ENCODE data around the gene TMEM217.

TMEM217 gene

DNA sequence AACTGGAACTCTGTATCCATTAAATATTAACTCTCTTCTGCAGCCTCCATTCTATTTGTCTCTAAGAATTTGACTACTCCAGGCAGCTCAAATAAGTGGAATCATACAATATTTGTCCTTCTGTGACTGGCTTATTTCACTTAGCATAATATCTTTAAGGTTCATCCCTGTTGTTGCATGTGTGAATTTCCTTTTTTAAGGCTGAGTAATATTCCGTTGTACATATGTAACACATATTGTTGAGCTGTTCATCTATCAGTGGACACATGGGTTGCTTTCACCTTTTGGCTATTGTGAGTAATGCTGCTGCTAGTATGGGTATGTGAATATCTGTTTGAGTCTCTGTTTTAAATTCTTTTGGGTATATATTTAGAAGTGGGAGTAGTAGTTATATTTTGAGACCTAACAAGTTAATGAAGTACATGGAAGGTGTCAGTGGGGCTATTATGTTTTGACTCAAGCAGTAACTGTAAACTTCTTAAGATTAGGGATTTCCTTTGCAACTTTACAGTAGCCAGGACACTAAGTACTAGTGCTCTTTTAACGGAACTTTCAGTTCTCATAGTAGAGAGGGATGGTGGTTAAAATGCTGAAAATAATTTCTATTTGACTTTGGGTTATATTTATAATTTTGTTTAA is 29.7 kb upstream of the TMEM217 start:
- Mint-ChIP-seq H3K27me3 (no peaks in the 10 kb centered on the region), H3K9me3 (no peaks in the 10 kb centered on the region), H3K4me1 (peaks cover 36% of the 10 kb centered on the region), H3K4me3 (no peak overlapping the region), H3K36me3 (ENCODE audit: low read depth) (peaks cover 51% of the 10 kb centered on the region), H3K27ac (no peak overlapping the region)
- ATAC-seq (no peak), DNase-seq (no peak)

DNA sequence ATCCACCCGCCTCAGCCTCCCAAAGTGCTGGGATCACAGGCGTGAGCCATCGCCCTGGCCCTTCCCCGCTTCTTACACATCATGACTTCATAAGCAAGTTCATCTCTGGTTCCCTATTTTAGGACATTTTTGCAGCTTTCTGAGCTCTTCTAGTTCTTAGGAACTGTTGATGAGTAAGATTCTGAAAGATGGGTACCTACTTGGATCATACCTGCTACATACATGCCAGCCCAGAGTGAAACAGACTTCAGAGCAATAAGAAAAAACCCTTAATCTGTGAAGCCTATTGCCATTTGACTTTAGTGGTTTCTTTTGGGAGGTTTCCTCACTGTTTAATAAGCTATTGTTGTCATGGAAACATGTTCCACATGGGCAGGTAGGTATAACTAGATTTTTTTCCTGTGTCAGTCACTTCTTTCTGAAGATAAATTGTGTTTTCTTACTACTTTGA is 27.9 kb upstream of the TMEM217 start:
- H3K27ac Mint-ChIP-seq, result peak overlapping the region; percentile 33
- no peaks in the 10 kb centered on the region for H3K27me3 Mint-ChIP-seq
- H3K36me3 Mint-ChIP-seq (ENCODE audit: low read depth), result peaks cover 39% of the 10 kb centered on the region
- DNase-seq (no peak), ATAC-seq (peak; percentile 66)
- no peaks in the 10 kb centered on the region for H3K9me3 Mint-ChIP-seq
- no peak overlapping the region for H3K4me3 Mint-ChIP-seq
- H3K4me1 Mint-ChIP-seq, result peaks cover 36% of the 10 kb centered on the region

DNA sequence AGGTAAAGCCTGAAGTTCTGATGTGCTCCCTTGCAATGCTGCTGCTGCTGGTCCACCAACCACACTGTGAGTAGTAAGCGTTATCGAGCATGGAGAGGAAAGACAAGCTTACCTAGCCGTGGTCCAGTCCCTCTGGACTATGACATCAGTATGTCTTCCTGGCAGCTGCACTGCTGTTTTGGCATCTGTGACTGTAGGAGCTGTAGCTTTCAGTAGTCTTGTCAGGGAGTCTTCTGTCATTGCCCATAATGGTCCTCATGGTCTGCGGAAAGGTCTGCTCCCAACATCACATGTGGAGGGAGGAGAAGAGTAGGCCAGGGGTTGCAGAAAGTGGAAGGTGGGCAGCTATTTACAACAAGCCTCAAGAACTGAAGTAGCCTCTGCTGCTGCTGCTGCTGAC is 26.8 kb upstream of the TMEM217 start:
- H3K9me3 Mint-ChIP-seq, result no peaks in the 10 kb centered on the region
- H3K27ac Mint-ChIP-seq, result no peak overlapping the region
- peaks cover 28% of the 10 kb centered on the region for H3K4me1 Mint-ChIP-seq
- ATAC-seq, result no peak
- H3K36me3 Mint-ChIP-seq (ENCODE audit: low read depth), result peaks cover 37% of the 10 kb centered on the region
- no peak overlapping the region for H3K4me3 Mint-ChIP-seq
- DNase-seq, result no peak
- no peaks in the 10 kb centered on the region for H3K27me3 Mint-ChIP-seq

- DNase-seq (no peak), ATAC-seq (no peak)
- Mint-ChIP-seq H3K27me3 (no peaks in the 10 kb centered on the region), H3K9me3 (no peaks in the 10 kb centered on the region), H3K4me3 (no peak overlapping the region), H3K4me1 (peaks cover 17% of the 10 kb centered on the region), H3K36me3 (ENCODE audit: low read depth) (peaks cover 39% of the 10 kb centered on the region), H3K27ac (no peak overlapping the region)
Observed at GRCh38 chr6:37283671-37284151, 25.8 kb upstream of the TMEM217 start.

GRCh38 chr6:37283268-37283667 is 25.3 kb upstream of the TMEM217 start:
- ATAC-seq (no peak), DNase-seq (no peak)
- no peaks in the 10 kb centered on the region for H3K27me3 Mint-ChIP-seq
- peaks cover 39% of the 10 kb centered on the region for H3K36me3 Mint-ChIP-seq (ENCODE audit: low read depth)
- H3K4me1 Mint-ChIP-seq, result peaks cover 17% of the 10 kb centered on the region
- no peak overlapping the region for H3K4me3 Mint-ChIP-seq
- no peak overlapping the region for H3K27ac Mint-ChIP-seq
- H3K9me3 Mint-ChIP-seq, result no peaks in the 10 kb centered on the region

DNA sequence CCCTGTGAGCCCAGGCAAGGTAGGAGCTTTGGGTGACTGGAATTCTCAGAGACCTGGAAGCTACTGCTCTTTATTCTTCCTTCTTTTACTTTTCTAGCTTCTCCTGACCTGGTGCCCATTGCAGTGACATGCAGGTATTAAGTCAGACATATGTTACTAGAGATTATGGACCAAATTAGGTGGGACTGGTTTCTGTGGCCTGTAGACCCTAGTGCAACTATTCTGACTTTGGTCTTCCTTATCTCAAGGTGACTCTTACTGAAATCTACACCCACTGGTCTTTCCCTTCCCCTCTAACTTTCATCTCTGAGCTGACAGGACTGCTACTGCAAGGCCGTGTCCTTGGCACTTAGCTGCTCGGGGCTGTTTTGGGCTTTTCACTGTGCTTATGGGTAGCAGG is 24.4 kb upstream of the TMEM217 start:
- Mint-ChIP-seq H3K4me3 (no peak overlapping the region), H3K9me3 (no peaks in the 10 kb centered on the region), H3K36me3 (ENCODE audit: low read depth) (peaks cover 34% of the 10 kb centered on the region), H3K4me1 (peaks cover 14% of the 10 kb centered on the region), H3K27ac (no peak overlapping the region), H3K27me3 (no peaks in the 10 kb centered on the region)
- DNase-seq, result no peak
- ATAC-seq, result no peak

DNA sequence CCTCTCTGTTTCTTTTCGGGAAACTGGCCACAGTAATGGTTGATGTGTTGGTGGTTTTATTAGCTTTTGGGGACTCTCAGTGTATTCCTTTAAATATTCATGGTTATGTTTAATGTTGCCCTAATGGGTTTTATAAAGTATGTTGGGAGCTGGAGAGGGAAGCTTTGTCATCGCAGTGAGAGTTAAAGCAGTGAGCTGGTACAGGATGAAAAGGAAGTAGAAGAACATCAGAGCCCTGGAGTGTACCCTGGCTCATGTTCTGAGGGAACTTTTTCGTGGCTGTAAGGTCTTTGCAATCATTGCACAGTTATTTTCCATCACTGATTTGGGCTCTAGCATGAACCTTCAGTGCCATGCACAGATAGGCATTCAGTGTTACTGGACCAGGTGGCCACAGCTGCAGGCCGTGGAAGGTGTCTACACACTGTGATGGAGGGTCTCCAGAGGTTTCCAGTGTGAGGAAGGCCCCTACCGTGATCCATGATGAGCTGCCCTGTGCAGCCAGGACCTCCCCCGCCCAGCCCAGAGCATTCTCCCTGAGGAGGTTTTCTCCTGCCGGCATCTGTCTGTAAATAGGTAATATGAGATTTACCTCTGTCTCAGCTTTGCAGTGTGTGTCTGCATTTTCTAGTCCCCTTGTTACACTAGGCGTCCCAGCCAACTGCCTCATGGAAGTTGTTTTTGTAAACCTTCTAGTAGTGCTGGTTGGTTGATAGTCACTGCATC is 22.4 kb upstream of the TMEM217 start:
- H3K27ac Mint-ChIP-seq, result no peak overlapping the region
- H3K4me3 Mint-ChIP-seq, result no peak overlapping the region
- H3K9me3 Mint-ChIP-seq, result no peaks in the 10 kb centered on the region
- ATAC-seq (no peak), DNase-seq (no peak)
- peaks cover 27% of the 10 kb centered on the region for H3K36me3 Mint-ChIP-seq (ENCODE audit: low read depth)
- no peaks in the 10 kb centered on the region for H3K27me3 Mint-ChIP-seq
- peaks cover 18% of the 10 kb centered on the region for H3K4me1 Mint-ChIP-seq

DNA sequence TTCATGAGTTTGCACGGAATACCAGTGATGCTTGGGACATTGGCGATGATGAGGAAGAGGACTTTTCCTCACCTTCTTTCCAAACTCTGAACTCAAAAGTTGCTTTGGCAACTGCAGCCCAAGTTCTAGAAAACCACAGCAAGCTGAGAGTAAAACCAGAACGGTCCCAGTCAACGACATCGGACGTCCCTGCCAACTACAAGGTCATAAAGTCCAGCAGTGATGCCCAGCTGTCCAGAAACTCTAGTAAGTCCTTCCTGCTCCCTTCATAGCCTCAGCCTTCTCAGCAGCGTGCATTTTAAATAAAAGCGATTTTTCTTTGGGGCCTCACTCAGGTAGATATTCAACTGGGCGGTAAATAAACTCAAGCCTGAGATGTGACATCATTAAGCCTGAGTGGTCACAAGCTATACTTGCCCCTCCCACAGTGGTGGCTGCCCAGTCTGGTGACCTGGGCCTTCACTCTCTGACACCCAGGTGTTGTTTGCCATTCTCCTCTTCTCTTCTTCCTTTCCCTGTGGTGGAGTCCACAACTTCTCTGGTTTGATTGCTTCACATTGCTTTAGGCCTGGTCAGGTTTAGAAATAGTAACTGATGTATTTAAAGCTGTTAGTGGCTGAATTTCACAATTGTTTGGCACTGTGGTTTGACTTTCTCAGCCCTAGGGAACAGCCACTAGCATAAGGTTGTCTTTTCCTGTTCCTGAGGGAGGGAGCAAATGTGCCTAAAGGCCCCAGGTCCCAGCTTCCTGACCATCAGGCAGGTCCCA is 21.6 kb upstream of the TMEM217 start:
- Mint-ChIP-seq H3K36me3 (ENCODE audit: low read depth) (peaks cover 23% of the 10 kb centered on the region), H3K4me1 (peaks cover 19% of the 10 kb centered on the region), H3K27me3 (no peaks in the 10 kb centered on the region), H3K4me3 (no peak overlapping the region), H3K27ac (no peak overlapping the region), H3K9me3 (no peaks in the 10 kb centered on the region)
- ATAC-seq (no peak), DNase-seq (no peak)

DNA sequence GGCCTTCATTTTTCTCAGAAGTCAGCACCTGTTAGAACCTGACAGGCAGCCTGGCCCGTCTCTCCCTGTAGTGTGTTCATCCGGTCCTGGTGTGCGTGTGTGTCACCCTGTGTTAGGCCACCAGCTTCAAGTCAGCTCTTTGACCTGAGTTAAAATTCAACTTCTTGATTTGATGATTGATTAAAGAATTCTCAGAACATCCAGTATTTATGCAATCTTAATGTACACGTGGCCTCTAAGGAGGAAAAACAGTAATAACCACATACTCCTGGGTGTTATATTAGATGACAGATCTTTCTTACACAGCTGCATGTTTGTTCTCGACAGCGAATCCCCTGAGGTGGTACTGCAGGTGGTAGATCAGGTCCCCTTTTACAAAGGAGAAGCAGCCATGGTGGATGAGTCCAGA is 19.1 kb upstream of the TMEM217 start:
- no peak for DNase-seq
- Mint-ChIP-seq H3K27me3 (no peaks in the 10 kb centered on the region), H3K27ac (peak overlapping the region; percentile 22)

DNA sequence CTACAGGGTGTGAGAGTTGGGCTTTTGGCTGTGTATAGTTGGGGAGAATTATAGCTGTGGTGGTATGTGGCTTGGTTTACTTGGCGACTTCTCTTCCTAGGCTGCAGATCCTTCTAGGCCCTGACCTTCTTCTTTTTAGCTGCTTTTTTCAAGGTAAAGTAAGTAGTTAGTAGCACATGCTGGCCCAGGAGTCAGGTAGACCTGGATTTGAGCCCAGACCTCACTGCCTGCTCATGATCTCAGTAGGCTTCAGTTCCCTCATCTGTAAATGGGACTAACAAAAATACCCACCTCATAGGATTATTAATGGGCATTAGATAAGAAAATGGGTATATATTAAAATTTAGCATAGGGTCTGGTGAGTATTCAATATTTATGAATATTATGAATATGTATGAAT is 17.4 kb upstream of the TMEM217 start:
- ATAC-seq (no peak), DNase-seq (no peak)
- no peak overlapping the region for H3K27ac Mint-ChIP-seq
- H3K27me3 Mint-ChIP-seq, result no peaks in the 10 kb centered on the region
- H3K9me3 Mint-ChIP-seq, result no peaks in the 10 kb centered on the region
- H3K4me3 Mint-ChIP-seq, result no peak overlapping the region
- H3K36me3 Mint-ChIP-seq (ENCODE audit: low read depth), result peaks cover 14% of the 10 kb centered on the region
- peaks cover 41% of the 10 kb centered on the region for H3K4me1 Mint-ChIP-seq

More for the DNA sequence above, 19.1 kb upstream of the TMEM217 start:
- Mint-ChIP-seq H3K4me1 (peaks cover 38% of the 10 kb centered on the region), H3K4me3 (no peak overlapping the region), H3K36me3 (ENCODE audit: low read depth) (peaks cover 8% of the 10 kb centered on the region), H3K9me3 (no peaks in the 10 kb centered on the region)
- peak; percentile 45 for ATAC-seq

- Mint-ChIP-seq H3K9me3 (no peaks in the 10 kb centered on the region), H3K27ac (no peak overlapping the region), H3K36me3 (ENCODE audit: low read depth) (peaks cover 15% of the 10 kb centered on the region), H3K27me3 (no peaks in the 10 kb centered on the region), H3K4me1 (peaks cover 41% of the 10 kb centered on the region), H3K4me3 (no peak overlapping the region)
- ATAC-seq (no peak), DNase-seq (no peak)
Observed at GRCh38 chr6:37273690-37274089, 15.7 kb upstream of the TMEM217 start.

GRCh38 chr6:37272834-37273566 is 15.1 kb upstream of the TMEM217 start:
- DNase-seq, result no peak
- Mint-ChIP-seq H3K27ac (peak overlapping the region; percentile 59), H3K4me1 (peaks cover 39% of the 10 kb centered on the region), H3K9me3 (no peaks in the 10 kb centered on the region), H3K4me3 (peak overlapping the region; percentile 8), H3K27me3 (no peaks in the 10 kb centered on the region), H3K36me3 (ENCODE audit: low read depth) (peaks cover 17% of the 10 kb centered on the region)
- ATAC-seq, result peak; percentile 65

DNA sequence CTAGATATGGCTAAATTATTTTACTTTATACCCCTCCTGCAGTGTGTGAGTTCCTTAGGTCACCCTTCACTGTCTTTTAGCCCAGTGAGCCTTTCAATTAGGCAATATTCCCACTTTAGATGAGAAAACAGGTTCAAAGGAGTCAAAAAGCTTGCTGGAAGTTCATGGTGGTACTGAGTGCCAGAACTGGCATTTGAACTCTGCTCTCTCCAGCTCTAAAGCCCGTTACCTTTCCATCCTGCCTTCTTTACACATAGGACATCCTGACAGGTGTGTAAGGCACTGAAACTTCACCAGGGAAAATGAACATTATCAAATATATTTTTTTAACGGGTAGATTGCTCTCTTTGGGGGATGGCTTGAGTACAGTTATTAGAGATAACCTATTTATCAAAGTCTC is 11.2 kb upstream of the TMEM217 start:
- Mint-ChIP-seq H3K9me3 (no peaks in the 10 kb centered on the region), H3K27me3 (no peaks in the 10 kb centered on the region), H3K4me1 (peaks cover 34% of the 10 kb centered on the region), H3K27ac (no peak overlapping the region), H3K4me3 (no peak overlapping the region), H3K36me3 (ENCODE audit: low read depth) (peaks cover 18% of the 10 kb centered on the region)
- ATAC-seq, result no peak
- DNase-seq, result no peak

GRCh38 chr6:37265860-37266259 is 7.9 kb upstream of the TMEM217 start:
- Mint-ChIP-seq H3K9me3 (no peaks in the 10 kb centered on the region), H3K27me3 (no peaks in the 10 kb centered on the region), H3K27ac (no peak overlapping the region), H3K4me1 (peaks cover 37% of the 10 kb centered on the region), H3K36me3 (ENCODE audit: low read depth) (peaks cover 17% of the 10 kb centered on the region), H3K4me3 (no peak overlapping the region)
- DNase-seq (no peak), ATAC-seq (no peak)
